ENCODE measurements around the gene TPRN.

Gene TPRN

DNA sequence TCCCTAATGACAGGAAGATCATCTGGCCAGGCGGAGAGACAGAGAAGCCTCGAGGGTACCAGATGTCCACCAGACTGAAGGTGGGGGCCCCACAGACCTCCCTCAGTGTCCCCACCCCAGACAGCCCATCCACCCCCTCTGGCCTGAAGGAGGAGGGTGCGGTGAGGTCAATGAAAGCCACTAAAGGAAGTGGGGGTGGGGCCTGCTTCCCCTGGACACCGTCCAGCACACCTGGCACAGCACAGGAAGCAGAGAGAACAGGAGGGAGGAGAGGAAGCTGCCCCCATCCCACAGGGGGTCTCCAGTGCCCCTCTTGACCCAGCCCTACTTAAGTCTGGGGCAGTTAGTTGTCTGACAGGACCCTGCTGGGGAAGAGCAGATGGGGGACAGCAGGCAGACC is 41.9 kb downstream of the TPRN start:
- no peak for DNase-seq

DNA sequence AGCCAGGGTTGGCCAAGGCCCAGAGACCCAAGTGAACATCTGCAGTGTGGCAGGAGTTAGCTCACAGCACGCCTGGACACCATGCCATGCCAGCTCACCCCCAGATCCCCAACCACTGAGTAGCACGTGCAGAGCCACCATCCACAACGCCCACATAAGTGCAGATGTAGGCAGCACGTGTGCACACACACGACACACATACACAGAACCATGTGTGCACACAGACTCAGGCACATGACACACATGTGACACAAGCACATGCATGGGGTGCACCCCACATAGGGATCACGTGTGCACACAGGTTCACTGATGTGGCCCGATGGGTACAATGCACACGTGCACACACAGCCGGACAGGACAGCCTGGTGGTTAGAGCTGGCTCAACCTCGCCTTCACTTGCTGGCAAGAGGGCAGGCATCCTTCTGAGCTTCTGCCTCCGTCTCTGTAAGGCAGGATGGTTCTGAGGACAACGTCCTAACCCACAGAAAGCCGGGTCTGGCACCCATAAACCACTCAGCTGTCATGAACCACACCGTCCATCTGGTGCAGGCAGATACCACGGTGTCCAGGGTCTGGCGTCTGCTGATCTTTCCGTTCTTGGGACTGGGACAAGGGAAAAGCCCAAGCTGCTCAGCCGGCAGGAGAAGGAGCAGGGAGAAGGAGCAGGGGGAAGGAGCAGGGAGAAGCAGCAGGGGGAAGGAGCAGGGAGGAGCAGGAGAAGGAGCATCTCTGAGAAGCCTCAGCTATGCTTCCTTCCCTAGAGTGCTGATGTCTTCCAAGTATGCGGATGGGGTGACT is 42.7 kb downstream of the TPRN start:
- no peak for DNase-seq

DNA sequence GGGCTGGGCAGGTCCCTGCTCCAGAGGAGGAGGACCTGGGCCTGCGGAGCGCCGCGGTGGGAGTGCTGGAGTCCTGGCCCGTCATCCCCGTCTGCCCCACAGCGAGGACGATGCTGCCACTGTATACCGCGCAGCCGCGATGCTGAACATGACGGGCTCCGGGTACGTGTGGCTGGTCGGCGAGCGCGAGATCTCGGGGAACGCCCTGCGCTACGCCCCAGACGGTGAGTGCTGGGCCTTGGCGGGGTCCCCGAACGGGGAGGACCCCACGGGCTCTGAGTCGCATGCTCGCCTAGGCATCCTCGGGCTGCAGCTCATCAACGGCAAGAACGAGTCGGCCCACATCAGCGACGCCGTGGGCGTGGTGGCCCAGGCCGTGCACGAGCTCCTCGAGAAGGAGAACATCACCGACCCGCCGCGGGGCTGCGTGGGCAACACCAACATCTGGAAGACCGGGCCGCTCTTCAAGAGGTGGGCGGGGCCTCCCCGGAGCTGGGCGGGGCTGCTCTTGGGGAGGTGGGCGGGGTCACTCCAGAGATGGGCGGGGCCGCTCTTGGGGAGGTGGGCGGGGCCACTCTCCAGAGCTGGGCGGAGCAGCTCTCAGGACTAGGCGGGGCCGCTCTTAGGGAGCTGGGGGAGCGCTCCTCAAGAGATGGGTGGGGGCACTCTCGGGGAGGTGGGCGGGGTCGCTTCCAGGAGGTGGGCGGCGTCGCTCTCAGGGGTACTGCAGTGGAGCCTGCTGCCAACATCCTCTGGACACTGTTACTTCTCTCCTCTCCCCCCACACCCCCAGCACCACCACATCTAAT is 43.8 kb downstream of the TPRN start:
- DNase-seq, result peak; percentile 79

DNA sequence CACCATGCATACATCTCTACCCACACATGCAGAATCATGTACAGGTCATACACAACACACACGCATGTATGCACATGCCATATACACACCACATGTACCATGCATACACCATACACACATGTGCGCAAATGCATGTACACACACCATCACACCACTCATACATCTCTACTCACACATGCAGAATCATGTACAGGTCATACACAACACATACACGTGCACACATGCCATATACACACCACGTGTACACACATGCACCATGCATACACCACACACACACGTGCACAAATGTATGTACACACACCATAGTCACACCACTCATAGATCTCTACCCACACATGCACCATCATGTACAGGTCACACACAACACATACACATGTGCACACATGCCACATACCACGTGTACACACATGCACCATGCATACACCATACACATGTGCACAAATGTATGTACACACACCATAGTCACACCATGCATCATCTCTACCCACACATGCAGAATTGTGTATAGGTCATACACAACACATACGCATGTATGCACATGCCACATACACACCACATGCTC is 47.6 kb downstream of the TPRN start:
- no peak for DNase-seq

DNA sequence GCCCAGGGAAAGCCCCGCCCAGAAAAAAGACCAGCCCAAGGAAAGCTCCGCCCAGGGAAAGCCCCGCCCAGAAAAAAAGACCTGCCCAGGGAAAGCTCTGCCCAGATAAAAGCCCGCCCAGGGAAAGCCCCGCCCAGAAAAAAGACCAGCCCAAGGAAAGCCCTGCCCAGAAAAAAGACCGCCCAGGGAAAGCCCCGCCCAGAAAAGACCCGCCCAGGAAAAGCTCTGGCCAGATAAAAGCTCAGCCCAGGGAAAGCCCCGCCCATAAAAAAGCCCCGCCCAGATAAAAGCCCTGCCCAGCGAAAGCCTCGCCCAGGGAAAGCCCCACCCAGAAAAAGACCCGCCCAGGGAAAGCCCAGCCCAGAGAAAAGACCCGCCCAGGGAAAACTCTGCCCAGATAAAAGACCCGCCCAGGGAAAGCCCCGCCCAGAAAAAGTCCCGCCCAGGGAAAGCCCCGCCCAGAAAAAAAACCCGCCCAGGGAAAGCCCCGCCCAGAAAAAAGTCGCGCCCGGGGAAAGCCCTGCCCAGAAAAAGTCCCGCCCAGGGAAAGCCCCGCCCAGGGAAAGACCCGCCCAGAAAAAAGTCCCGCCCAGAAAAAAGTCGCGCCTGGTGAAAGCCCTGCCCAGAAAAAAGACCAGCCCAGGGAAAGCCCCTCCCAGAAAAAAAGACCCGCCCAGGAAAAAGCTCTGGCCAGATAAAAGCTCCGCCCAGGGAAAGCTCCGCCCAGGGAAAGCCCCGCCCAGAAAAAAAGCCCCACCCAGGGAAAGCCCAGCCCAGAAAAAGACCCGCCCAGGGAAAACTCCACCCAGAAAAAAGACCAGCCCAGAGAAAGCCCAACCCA is 49.7 kb downstream of the TPRN start:
- peak; percentile 86 for DNase-seq

DNA sequence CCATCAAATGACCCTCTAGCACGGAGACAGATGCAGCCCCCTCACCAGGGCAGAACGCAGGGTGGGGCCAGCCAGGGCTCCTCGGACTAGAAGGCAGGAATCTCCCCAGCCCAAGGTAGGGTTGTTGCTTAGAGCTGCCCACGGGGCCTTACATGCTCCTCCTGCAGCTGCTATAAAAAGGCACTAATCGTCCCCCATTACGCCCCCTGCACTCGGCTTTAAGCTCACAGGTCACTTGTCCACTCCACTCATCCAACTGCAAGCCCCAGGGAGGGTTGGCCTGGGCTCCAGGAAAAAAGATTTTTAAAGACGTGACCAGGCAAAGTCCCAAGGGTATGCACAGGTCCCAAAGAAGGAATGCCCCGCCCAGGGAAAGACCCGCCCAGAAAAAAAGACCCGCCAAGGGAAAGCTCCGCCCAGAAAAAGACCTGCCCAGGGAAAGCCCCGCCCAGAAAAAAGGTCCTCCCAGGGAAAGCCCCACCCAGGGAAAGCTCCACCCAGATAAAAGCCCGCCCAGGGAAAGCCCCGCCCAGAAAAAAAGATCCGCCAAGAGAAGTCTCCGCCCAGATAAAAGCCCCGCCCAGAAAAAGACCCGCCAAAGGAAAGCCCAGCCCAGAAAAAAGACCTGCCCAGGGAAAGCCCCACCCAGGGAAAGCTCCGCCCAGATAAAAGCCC is 50.5 kb downstream of the TPRN start:
- no peak for DNase-seq

DNA sequence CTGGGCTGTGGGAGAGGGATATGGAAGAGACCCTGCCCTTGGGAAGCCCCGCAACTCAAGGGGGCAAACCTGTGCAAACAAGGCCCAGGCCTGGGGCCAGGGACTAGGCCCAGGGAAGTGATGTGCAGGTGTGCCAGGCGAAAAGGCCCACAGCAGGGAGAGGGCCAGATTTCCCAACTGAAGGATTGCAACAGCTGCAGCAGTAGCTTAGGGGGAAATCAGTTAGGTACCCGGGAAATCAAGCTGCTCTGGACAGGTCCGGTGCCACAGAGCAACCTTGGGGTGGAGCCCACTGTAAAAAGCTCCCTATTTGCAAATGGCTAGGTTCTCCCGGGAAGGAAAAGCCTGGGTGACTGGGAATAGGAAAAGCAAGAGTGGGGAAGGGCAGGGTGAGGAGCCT is 51.2 kb downstream of the TPRN start:
- no peak for DNase-seq

DNA sequence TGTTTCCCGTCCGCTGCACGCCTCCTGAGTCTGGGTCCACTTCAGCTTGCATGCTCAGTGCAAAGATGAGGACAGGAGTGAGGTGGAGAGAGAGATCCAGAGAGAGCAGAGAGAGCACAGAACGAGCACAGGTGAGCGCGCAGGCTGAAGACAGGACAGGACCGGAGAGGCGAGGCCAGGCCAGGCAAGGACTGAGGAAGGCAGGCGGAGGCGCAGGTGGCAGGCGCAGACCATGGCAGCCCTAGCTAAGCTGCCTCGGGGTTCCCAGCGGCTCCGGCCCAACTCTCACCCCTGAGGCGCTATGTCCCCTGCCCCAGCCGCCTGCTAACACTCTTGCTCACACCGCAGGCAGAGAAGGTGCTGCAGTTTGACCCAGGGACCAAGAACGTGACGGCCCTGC is 51.9 kb downstream of the TPRN start:
- no peak for DNase-seq

DNA sequence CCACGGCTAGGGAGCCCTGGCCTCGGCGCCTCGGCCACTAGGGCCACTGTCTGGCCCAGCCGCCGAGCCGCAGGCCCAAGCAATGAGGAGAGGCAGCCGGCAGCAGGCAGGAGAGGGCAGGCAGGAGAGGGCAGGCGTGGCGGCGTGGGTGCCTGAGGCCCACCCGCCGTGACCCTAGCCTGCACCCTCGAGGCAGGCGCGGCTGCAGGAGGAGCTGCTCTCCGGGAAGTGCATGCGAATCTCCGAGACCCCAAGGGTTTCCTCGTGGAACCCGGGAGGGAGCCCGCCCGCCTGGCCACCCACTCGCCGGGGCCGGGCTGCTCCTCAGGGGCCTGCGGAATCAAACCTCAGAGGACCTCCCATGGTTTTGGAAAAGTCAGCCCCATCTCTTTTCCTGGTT is 52.3 kb downstream of the TPRN start:
- DNase-seq, result no peak

DNA sequence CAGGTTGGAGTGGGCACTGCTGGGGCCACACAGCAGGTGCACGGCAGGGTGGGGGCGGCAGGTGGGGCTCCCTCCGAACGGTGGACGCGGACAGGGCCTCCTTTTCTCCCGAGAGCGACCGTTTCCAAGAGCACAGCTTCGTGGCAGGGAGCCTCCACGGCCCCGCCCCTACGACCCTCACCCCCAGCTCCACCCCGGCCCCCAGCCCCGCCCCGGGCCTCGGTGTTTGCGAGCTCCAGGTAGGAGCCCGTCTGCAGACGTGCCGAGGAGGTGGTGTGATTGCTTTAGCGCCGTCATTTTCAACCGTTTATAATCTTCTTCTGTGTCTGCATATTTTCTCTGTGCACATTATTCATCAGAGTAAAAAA is 52.8 kb downstream of the TPRN start:
- no peak for DNase-seq

DNA sequence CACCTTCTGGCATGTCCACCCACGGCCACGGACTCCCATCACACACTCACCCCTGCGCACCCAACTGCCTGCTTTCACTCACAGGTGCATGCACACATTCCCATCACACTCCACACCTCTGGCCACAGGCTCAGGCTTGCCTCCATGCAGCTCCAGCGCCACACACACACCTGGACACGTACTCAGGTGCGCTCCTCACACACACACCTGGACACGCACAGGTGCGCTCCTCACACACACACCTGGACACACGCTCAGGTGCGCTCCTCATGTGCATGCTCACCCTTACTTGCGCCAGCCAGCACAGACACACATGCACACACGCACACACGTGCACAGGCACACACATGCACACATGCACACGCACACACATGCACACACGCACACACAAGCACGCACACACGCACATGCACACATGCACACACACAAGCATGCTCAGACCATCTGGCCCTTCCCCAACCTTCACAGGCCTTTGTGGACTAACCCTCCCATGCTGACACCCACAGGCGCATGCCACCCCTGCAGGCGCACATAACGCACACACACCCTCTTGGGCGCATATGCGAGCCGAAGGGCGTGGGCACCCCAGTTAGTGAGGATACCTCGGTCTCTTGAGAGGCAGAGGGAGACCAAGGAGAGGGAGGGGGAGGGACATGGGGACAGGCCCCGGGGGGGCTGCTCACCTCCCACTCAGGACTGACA is 53.3 kb downstream of the TPRN start:
- DNase-seq, result no peak

DNA sequence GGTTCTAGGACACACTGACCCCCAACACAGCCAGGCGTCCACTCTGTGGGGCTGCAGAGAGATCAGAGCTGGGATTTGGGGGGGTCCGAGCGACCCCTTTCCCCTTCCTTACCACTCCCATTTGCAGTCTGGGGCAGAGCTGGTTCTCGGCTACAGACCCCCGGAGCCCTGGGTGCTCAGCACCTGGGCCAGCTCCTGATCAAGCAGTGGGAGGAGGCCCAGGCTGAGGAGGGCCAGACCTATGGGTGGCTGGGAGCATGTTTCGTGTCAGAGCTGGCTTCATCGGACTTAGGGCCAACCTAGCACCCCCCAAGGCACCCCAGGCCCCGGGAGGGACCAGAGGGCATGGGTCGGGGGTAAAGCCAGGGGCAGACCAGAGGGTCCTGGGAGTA is 54.0 kb downstream of the TPRN start:
- DNase-seq, result no peak

DNA sequence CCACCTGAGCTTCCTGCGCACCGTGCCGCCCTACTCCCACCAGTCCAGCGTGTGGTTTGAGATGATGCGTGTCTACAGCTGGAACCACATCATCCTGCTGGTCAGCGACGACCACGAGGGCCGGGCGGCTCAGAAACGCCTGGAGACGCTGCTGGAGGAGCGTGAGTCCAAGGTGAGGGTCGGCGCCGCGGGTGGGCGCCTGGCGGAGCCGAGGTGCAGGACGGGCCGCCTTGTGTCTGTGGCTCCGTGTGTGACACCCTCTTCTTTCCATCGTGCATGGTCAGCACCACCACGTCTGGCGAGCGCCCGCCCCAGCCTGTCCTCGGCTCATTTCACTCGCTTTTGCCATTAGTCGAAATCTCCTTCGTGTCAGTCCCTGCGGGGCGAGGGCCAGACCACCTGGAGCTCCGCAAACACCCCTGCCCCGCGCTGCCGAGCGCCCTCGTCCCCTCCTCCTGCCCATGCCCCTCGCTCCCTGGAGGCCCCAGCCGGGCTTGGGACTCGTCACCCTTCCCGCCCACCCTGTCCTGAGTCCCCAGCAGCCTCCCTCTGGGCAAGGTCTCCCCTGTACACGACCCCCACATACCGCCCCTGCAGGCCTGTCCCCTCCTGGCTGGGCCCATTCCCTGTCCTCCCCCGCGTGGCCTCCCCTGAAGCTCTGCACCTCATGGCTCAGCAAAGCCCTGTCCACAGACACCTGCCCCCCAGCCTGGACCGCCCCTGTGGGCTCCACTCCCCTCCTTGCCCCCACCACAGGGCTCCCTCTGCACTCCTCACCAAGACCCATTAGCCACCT is 54.6 kb downstream of the TPRN start:
- no peak for DNase-seq

DNA sequence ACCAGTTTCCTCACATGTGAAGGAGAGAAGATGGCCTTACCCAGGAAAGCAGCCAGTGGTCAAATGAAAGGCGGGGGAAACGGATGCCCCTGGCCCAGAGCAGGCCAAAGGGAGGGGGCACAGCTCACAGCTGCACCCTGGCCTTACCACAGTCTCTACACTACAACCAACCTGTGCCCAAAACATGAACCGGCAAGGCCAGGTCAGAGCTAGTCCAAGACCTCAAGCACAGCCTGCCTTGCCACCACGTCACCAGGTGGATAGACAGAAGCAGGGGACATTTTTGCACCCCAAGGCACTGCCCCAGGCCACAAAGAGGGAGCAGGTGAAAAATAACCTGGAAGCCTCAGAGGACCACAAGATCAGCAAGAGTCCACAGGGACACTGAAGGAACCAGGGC is 57.1 kb downstream of the TPRN start:
- no peak for DNase-seq

DNA sequence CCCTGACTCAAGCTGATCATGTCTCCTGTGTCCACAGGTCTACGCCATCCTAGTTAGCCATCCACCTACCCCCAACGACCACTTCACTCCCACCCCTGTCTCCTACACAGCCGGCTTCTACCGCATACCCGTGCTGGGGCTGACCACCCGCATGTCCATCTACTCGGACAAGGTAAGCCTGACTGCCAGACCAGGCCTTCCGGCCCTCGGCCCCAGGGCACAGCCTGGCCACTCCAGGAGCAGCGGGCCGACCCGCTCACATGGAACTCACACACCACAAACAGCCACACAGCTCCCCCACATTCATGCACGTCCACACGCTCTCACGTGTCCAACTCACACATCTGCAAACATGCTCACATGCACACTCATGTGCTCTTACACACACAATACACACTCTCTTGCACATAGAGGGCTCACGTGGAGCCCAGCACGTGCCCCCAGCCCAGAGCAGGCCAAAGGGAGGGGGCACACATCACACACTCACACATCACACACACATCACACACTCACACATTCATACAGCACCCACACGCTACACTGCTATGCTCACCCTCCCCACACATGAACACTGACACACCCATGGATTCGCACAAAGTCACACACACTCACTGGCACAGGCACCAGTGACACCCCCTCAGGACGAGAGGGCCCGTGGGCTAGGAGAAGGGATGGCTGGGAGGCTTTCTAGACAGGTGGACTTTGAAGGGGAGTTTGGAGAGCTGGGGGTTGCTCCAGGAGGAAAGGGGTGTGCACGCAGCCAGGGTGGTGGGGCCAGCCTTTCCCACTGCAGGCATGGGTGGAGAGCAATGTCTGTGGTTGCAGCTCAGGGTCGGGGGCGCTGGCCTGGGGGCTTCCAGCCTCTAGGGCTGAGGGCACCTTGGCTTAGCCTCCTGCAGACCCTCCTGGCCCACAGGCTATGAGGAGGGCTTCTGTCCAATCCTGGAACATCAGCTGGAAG is 58.3 kb downstream of the TPRN start:
- DNase-seq, result no peak

All from activated CD4-positive, alpha-beta T cell treated with anti-CD3 and anti-CD28 coated beads for 48 hours (primary cell).